Measurements from ENCODE around the gene EPHA1.

GRCh38 chr7:143396625-143397556 lies 11.8 kb downstream of the EPHA1 start:
- TF ChIP-seq, protein P1, sequence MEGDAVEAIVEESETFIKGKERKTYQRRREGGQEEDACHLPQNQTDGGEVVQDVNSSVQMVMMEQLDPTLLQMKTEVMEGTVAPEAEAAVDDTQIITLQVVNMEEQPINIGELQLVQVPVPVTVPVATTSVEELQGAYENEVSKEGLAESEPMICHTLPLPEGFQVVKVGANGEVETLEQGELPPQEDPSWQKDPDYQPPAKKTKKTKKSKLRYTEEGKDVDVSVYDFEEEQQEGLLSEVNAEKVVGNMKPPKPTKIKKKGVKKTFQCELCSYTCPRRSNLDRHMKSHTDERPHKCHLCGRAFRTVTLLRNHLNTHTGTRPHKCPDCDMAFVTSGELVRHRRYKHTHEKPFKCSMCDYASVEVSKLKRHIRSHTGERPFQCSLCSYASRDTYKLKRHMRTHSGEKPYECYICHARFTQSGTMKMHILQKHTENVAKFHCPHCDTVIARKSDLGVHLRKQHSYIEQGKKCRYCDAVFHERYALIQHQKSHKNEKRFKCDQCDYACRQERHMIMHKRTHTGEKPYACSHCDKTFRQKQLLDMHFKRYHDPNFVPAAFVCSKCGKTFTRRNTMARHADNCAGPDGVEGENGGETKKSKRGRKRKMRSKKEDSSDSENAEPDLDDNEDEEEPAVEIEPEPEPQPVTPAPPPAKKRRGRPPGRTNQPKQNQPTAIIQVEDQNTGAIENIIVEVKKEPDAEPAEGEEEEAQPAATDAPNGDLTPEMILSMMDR (IDR thresholded peaks at IDR 0.05; ENCODE audit: low read length): no peak
- TF ChIP-seq EZH2 (optimal IDR thresholded peaks at IDR 0.05; ENCODE audit: low read depth, low read length) (no peak), EZH2phosphoT487 (IDR thresholded peaks at IDR 0.05; ENCODE audit: low read length) (no peak)
